Stimulated activated CD8-positive, alpha-beta memory T cell treated with anti-CD3 and anti-CD28 coated beads, Interleukin-15, amount 100 ng/mL, for 4 hours (primary cell): ENCODE measurements around the gene SLC22A5.
A peak's percentile ranks its signal among the peaks of the same experiment; 100 is the strongest.
"Not testable (repeated sequence)": the region's sequence is repeated elsewhere in the genome, so short reads cannot be mapped to it uniquely, and the experiment has no call there.

ENCODE experiments used
- DNase-seq, 2 donors: peaks; one replicate each; pipeline ENCODE4 v3.0.0-alpha.2; 2020; ENCODE audit warnings: low read depth in 2 of 2

Gene SLC22A5

DNA sequence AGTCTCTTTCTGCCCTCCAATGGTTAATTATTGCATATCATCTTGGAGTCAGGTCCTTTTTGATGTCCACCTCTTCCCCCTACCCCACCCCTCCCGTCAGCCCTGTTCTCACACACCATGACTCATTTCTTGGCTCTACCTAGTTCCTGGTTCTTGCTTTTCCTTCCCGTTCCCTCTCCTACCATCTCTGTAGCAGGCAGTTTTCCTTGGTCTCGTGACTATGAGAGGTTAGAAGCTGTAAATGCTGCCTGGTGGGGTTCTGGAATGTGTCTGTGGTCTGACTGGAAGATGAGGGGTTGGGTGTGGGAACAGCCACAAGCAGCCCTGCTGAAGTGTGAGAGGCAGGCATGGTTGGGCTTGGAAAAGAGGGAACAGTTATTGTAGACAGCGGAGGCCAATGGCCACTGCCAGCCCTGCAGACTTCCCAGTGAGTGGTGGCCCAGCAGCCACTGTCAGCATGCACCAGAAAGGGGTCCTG is 18.2 kb downstream of the SLC22A5 start:
- no peak for DNase-seq

GRCh38 chr5:132388244-132389050 is 18.9 kb downstream of the SLC22A5 start:
- DNase-seq: no peak

DNA sequence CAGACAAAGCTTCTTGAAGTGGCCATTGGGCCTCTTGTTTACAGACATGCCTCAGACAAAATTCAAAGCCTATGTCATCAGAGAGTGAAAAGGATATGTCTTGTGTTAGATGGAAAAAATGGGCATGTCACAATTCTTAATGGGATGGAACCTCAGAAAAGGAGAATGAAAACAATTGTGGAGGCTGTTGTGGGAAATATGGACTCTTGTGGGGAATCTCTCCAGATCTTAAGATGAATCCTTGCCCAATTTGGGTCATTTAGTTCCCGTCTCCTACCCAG is 19.5 kb downstream of the SLC22A5 start:
- no peak for DNase-seq

GRCh38 chr5:132389585-132390286 is 20.2 kb downstream of the SLC22A5 start:
- no peak for DNase-seq

DNA sequence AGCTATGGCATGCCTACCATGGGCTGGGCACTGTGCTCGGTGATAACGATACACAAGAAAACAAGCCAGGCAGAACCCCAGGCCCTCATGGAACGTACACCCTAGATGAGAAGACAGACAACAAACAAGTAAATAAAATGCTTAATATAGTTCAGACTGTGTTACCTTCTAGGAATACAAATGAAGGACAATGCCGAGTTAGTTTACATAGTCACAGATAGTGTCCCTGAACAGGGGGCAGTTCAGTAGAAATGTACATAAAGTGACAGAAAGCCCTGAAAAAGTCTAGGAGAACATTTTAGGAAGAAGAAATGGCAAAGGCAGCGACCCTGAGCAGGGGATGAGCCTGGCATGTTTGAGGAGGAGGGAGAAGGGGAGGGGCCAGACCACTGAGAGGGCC is 21.7 kb downstream of the SLC22A5 start:
- DNase-seq: no peak

DNA sequence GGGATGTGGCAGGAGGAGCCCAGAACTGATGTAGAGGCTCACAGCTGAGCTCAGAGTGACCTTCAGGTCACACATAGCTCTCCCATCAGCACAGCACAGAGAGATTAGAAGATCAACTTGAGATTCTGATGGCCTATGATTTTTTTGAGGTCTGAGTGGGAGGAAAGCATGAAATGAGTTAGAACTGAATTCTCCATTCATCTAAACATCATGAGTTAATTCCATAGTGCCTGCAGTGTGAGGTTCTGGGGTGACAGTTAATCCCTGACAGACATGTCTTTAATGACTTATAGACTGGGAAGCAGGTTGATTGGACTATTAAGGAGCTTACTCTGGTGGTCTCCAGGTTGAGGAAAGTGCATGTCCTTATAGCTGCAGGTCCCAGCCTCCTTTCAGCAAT is 22.4 kb downstream of the SLC22A5 start:
- no peak for DNase-seq

DNA sequence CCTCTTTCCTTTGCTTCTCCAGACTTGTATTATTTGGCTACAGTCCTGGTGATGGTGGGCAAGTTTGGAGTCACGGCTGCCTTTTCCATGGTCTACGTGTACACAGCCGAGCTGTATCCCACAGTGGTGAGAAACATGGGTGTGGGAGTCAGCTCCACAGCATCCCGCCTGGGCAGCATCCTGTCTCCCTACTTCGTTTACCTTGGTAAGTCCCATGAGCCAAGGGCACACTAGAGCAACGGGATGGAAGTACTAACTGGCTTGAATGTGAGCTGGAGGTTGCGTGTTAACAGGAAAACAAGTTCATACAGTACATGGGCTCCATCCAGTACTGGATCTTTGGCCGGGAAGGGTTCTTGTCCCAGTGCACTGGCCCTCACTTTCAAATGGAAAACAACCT is 22.9 kb downstream of the SLC22A5 start:
- DNase-seq: no peak

DNA sequence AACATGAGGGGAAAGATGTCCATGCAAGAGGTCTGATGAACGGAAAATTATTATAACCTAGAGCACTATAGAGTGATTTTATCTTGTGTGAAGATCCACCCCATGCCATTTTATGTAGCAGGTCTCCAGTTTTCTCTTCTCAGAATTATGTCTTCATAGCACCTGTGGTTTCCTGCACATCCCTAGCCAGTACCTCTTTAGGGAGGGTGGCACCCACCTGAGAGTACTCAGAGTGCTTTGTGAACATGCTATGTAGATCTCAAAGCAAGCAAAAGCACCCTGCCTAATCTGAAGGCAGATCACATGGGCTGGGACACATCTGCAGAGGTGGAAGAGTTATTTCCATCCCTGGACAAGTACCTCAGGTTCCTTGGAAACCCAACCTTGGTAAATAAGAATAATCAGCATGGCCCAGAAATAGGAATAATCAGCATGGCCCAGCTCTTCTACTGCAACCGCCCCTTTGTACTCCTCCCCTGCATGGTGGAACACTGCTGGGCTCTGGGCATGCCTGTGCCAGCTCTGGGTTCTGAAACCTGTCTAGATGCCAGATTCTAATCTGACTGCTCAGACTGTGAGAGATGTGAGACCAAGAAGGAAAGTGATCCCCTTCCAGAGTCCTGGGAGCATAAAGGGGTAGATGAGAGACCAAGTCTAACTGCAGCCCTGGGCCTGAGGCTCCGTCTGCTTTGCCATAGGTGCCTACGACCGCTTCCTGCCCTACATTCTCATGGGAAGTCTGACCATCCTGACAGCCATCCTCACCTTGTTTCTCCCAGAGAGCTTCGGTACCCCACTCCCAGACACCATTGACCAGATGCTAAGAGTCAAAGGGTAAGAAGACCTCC is 23.7 kb downstream of the SLC22A5 start:
- DNase-seq: no peak

- no peak for DNase-seq
Measured at GRCh38 chr5:132394667-132395259, 25.3 kb downstream of the SLC22A5 start.

GRCh38 chr5:132396589-132397031 is 27.1 kb downstream of the SLC22A5 start:
- no peak for DNase-seq

DNA sequence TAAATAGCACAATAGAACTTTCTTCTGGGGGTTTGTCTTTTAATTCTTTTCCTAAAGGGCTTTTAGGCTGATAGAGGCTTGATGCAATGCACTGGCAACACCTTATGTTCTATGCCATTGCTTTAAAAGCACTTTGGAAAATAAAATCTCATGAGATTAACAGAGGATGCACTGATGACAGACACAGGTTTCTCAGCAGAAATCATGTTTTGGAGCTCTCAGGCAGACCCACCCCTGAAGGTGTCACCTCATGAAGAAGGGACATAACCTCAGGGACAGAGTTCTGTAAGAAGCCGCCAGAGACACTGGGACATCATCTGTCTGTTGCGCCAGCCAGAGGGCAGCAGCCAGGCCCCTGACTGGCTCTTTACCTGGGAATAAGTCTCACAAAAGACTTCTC is 27.7 kb downstream of the SLC22A5 start:
- no peak for DNase-seq

DNA sequence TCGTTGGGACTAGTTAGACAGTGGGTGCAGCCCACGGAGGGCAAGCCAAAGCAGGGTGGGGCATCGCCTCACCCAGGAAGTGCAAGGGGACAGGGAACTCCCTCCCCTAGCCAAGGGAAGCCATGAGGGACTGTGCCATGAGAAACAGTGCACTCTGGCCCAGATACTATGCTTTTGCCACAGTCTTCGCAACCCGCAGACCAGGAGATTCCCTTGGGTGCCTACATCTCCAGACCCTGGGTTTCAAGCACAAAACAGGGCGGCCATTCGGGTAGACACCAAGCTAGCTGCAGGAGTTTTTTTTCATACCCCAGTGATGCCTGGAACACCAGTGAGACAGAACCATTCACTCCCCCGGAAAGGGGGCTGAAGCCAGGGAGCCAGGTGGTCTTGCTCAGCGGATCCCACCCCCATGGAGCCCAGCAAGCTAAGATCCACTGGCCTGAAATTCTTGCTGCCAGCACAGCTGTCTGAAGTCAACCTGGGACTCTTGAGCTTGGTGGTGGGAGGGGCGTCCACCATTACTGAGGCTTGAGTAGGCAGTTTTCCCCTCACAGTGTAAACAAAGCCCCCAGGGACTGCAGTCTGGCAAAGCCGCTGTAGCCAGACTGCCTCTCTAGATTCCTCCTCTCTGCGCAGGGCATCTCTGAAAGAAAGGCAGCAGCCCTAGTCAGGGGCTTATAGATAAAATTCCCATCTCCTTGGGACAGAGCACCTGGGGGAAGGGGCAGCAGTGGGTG is 28.6 kb downstream of the SLC22A5 start:
- not testable (repeated sequence) for DNase-seq

- not testable (repeated sequence) for DNase-seq
Measured at GRCh38 chr5:132404041-132404440, 34.5 kb downstream of the SLC22A5 start.

DNA sequence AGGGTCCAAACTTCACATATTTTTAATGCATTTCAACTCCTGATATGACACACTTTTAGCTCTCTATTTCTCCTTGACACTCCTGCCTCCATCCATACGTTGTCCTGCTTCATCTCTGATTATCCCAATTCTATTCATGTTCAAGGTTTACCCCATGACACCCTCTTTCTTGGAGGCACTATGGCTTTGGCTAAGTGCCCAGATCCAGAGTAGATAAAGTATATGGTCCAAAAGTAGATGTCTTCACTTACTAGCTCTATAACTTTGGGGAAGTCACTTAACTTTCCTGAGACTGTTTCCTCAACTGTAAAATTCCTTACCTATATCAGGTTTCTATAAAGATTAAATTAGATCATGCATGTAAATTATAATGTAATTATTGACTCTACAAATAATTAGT is 36.1 kb downstream of the SLC22A5 start:
- DNase-seq: no peak

DNA sequence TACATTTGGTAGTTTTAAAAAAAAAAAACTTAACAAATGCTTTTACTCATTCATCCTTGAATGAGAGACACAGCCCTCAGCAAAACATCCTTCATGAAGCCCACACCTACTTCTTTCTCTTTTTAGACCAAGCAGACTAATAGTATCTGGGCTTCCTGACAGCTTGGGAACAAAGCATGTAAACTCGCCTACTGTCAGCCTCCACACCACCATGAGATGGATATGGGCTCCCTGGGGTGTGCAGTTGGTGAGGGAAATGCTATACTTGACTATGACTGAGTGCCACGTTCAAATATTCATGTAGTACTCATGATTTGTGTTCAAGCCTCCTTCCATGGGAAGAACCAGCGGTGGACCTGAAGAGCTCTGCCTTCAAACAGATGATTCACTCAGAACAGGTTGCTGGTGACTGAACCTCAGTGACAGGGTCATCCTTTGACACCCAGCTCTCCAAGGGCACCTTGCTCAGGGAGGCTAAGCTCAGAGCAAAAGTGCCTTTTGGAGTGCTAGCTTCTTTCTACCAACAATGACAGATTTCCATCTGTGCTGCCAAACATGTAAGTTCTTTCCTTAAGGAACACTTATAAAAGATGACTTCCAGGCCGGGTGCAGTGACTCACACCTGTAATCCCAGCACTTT is 36.8 kb downstream of the SLC22A5 start:
- DNase-seq: no peak

DNA sequence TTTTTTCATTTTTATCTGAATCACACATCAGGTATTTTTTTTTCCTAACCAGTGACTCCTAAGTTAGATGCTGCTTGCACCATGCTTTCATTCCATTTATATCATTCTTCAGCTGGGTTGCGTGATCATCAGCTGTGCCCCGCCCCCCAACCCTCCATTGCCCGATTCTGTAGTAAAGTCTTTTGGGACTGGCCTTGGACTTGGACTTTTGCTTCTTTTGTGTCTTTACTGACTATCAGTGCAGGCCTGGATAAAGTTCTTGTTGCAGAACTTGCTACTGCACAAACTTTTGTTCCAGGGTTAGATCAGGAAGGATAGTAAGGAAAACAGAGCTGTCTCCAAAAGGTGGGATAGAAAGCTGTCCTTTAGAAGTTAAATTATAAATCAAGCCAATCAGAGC is 38.5 kb downstream of the SLC22A5 start:
- DNase-seq: no peak

- DNase-seq: no peak
Measured at GRCh38 chr5:132408456-132408855, 38.9 kb downstream of the SLC22A5 start.

GRCh38 chr5:132408965-132409364 is 39.5 kb downstream of the SLC22A5 start:
- DNase-seq: no peak

DNA sequence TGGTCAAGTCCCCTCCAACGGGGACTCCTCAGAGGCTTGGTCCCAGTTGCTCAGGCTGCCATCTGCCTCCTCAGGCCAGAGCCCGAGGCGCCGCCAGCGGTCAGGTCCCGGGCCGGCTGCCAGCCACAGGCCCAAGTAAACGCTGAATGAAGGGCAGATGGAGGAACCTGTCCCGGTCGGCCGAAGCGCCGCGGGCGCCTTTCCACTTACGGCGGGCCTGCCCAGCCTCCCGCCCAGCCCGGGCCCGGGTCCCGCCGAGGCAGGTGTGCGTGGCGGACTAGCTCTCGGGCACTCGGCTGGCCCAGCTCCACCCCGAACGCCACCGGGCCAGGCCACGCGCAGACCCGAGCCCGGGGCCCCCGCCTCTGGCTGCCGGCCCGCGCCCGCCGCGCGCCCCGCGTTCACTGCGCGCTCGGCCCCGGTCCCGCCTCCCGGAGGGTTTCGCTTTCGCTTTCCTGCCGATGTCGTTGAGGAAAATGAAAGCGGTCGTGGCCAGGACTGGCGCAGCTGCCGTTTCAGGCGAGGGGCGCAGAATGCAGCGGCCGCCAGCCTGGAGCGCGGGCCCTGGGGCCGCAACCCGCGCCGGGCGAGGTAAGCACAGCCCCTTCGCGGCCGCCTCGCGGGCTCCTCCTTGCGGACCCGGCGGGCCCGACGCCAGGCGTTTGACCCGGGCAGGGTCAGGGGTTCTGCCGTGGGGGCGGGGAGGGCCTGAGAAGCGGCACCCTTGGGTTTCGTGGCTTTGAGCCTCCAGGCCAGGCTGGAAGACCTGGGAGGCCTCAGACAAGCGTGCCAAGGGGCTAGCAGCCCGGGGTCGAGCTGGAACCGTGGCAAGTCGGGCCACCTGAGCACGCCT is 41.2 kb downstream of the SLC22A5 start:
- DNase-seq: peak; percentile 70 to 72
